ENCODE measurements around the gene MAN1A1.

GRCh38 chr6:119142637-119143036, 206.9 kb downstream of the MAN1A1 start:
- no peak for TF ChIP-seq CTCF (IDR thresholded peaks at IDR 0.05)
- no peak for TF ChIP-seq POLR2A (IDR thresholded peaks at IDR 0.05)

Data from prostate gland (tissue), 2 donors.